Stomach (tissue), 9 donors: ENCODE data around the gene HGS. TPM values are rescaled to one million over a fixed set of nuclear protein-coding genes. Genes with fewer than 3 reads are reported as not detected.

Experiments used
- DNase-seq, 2 donors: peaks; one replicate each; pipeline versions ENCODE4 v3.0.0 to v3.0.0-alpha.2; 2013 to 2019
- H3K27ac ChIP-seq, 5 donors: fragments of 200-600 bp in 4 of 5; sonication (generic) in 4 of 5; one replicate each; pipeline ENCODE4 v1.5.1; 2013 to 2019; ENCODE audit warnings: mild to moderate bottlenecking in 1 of 5, moderate library complexity in 1 of 5
- H3K27me3 ChIP-seq, 3 donors: fragments of 200-600 bp; sonication (generic); one replicate each; pipeline ENCODE4 v1.5.1; 2017 to 2019; ENCODE audit warnings: mixed run types in 1 of 3
- H3K36me3 ChIP-seq, 4 donors: fragments of 200-600 bp; sonication (generic); 1 replicate in 3 of 4; 2 replicates in 1 of 4; pipeline ENCODE4 v1.5.1; 2016 to 2019
- H3K4me1 ChIP-seq, 4 donors: fragments of 200-600 bp; sonication (generic); one replicate each; pipeline ENCODE4 v1.5.1; 2016 to 2019
- H3K4me3 ChIP-seq, 4 donors: fragments of 200-600 bp; sonication (generic) in 3 of 4; one replicate each; pipeline ENCODE4 v1.5.1; 2016 to 2019; ENCODE audit warnings: mild to moderate bottlenecking in 1 of 4
- H3K9me3 ChIP-seq, 4 donors: fragments of 200-600 bp; sonication (generic); one replicate each; pipeline ENCODE4 v1.5.1; 2016 to 2019
- EP300 ChIP-seq: sonication (generic); formaldehyde crosslinking; IDR thresholded peaks from one replicate; pipeline ENCODE4 v1.6.1; 2017; ENCODE audit warnings: antibody characterized with exemption
- POLR2A ChIP-seq, 4 donors: fragments of 450-650 bp; IDR thresholded peaks; one replicate each; pipeline ENCODE4 v1.6.1; 2016; ENCODE audit warnings: antibody characterized with exemption in 4 of 4, control low read depth in 2 of 4, mild to moderate bottlenecking in 1 of 4, moderate library complexity in 1 of 4
- POLR2AphosphoS5 ChIP-seq, 3 donors: sonication (generic); formaldehyde crosslinking; IDR thresholded peaks; one replicate each; pipeline ENCODE4 v1.6.1; 2016; ENCODE audit warnings: antibody characterized with exemption in 3 of 3
- WGBS, 5 donors: extraction: QIAGEN DNeasy Blood & Tissue Kit in 3 of 5; methylation state at CpG; one replicate each; pipeline versions ENCODE4 v1.1.5 to v1.1.7; 2013 to 2018; 5-methylcytosine and 5-hydroxymethylcytosine counted together
- intact Hi-C: fragments of 100-400 bp; cut with DNase I; formaldehyde crosslinking; loops from one replicate; pipeline ENCODE4 v1.15.1; 2023; ENCODE audit warnings: low total_unique reads
- polyA plus RNA-seq, 3 donors: library from polyadenylated mRNA; stranded (reverse); fragments of 200-250 nt; gene quantifications; one replicate each; pipeline ENCODE4 v1.2.3, GENCODE V29; 2013
- total RNA-seq, 5 donors: library from RNA; depleted of rRNA; stranded (reverse); fragments of >200 nt; gene quantifications; one replicate each; pipeline versions ENCODE4 v1.1.0 to v1.2.3, GENCODE V29; 2014 to 2016
- TF ChIP-seq, protein P1 (sequence below), 7 experiments: fragments of 450-650 bp in 4 of 7; fragments of 200-600 bp in 3 of 7; sonication (generic) in 3 of 7; IDR thresholded peaks; one replicate each; pipeline ENCODE4 v1.5.1; 2016 to 2019; ENCODE audit warnings: antibody characterized with exemption in 7 of 7, control low read depth in 2 of 7, mild to moderate bottlenecking in 1 of 7
- donor health status: healthy with polysubstance abuse.
- donor health status: Bipolar disorder and iron deficiency.
- donor health status: healthy.

Gene HGS
- total and polyA plus RNA-seq, 8 donors = 52.0 to 275 (median 129) TPM

DNA sequence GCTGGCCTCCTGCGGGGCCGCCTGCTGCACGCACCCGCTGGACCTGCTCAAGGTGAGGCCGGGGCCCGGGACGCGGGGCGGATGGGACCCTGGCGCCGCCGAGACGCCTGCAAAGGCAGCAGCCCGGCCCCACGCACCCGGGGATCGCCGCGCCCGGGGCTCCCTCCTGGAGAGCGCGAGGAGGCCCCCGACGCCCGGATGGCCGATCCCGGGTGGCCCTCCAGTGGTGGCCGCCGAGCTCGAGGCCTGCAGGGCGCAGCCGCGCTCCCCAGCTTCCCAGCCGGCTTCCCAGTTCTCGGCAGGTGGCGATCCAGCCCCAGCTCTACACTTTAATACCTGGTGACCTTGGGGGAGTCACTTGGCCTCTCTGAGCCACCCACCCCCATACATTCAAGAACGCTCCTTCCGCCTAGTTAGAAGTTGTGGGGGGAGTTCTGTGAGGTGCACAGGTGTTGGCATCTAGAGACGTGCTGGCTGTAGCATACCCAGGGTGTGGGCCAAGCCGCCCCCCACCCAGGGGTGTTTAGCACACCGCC lies 28.7 kb downstream of the HGS start:
- Histone ChIP-seq H3K4me3 (peak overlapping the region; percentile 61 to 94 (median 86)), H3K9me3 (no peaks in the 10 kb centered on the region), H3K36me3 (peaks cover 8 to 34% (median 23%) of the 10 kb centered on the region in 4 donors), H3K4me1 (peaks cover 40 to 54% (median 48%) of the 10 kb centered on the region in 4 donors), H3K27me3 (no peaks in the 10 kb centered on the region), H3K27ac (peak overlapping the region; percentile 77 to 90 (median 85))
- no peak for TF ChIP-seq EP300
- no peak for TF ChIP-seq POLR2AphosphoS5 (IDR thresholded peaks at IDR 0.05)
- TF ChIP-seq, protein P1, sequence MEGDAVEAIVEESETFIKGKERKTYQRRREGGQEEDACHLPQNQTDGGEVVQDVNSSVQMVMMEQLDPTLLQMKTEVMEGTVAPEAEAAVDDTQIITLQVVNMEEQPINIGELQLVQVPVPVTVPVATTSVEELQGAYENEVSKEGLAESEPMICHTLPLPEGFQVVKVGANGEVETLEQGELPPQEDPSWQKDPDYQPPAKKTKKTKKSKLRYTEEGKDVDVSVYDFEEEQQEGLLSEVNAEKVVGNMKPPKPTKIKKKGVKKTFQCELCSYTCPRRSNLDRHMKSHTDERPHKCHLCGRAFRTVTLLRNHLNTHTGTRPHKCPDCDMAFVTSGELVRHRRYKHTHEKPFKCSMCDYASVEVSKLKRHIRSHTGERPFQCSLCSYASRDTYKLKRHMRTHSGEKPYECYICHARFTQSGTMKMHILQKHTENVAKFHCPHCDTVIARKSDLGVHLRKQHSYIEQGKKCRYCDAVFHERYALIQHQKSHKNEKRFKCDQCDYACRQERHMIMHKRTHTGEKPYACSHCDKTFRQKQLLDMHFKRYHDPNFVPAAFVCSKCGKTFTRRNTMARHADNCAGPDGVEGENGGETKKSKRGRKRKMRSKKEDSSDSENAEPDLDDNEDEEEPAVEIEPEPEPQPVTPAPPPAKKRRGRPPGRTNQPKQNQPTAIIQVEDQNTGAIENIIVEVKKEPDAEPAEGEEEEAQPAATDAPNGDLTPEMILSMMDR (IDR thresholded peaks at IDR 0.05) = no peak
- no peak for TF ChIP-seq POLR2A (IDR thresholded peaks at IDR 0.05)
- peak; percentile 37 to 71 for DNase-seq
- intact Hi-C loops = no loop called here
- WGBS, 5 donors = 1 to 7% (median 2%) methylated on average over 6 to 41 of the region's 41 CpGs

DNA sequence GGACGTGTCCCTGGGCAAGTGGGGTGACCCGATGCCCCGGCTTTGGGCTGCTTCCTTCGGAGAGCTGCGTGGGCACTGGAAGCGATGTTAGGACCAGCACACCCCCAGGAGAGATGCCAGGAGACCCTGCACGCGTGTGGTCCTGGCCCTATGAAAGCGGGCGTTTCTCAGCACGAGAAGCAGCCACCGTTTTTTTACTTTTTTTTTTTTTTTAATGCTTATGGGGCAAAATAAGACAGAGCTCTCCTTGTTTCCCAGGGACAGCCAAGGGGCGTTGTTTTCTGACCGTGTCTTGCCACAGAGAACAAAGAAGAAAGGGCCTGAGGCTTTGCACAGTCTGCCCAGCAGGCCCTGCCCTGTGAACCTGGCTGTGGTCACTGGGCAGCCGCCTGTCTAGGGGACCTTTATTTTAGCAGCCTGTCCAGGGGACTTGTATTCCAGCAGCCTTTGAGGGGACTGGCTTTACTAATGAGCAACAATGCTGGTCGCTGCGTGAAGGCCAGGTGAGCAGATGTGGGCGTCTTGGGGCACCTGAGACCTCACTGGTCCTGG lies 29.3 kb downstream of the HGS start:
- Histone ChIP-seq H3K36me3 (peaks cover 6 to 34% (median 24%) of the 10 kb centered on the region in 4 donors), H3K27ac (peak overlapping the region; percentile 77 to 90 (median 85)), H3K4me3 (peak overlapping the region; percentile 61 to 94 (median 86)), H3K4me1 (peaks cover 40 to 54% (median 48%) of the 10 kb centered on the region in 4 donors), H3K9me3 (no peaks in the 10 kb centered on the region), H3K27me3 (no peaks in the 10 kb centered on the region)
- TF ChIP-seq, protein P1 (IDR thresholded peaks at IDR 0.05) = no peak
- TF ChIP-seq POLR2A (IDR thresholded peaks at IDR 0.05) = no peak
- TF ChIP-seq POLR2AphosphoS5 (IDR thresholded peaks at IDR 0.05) = no peak
- TF ChIP-seq EP300 = no peak
- 17 to 30% (median 21%) methylated on average over 13 to 18 of the region's 18 CpGs for WGBS, 5 donors
- intact Hi-C loops = no loop called here
- DNase-seq = peak in 1 of 2 donors; percentile 51

DNA sequence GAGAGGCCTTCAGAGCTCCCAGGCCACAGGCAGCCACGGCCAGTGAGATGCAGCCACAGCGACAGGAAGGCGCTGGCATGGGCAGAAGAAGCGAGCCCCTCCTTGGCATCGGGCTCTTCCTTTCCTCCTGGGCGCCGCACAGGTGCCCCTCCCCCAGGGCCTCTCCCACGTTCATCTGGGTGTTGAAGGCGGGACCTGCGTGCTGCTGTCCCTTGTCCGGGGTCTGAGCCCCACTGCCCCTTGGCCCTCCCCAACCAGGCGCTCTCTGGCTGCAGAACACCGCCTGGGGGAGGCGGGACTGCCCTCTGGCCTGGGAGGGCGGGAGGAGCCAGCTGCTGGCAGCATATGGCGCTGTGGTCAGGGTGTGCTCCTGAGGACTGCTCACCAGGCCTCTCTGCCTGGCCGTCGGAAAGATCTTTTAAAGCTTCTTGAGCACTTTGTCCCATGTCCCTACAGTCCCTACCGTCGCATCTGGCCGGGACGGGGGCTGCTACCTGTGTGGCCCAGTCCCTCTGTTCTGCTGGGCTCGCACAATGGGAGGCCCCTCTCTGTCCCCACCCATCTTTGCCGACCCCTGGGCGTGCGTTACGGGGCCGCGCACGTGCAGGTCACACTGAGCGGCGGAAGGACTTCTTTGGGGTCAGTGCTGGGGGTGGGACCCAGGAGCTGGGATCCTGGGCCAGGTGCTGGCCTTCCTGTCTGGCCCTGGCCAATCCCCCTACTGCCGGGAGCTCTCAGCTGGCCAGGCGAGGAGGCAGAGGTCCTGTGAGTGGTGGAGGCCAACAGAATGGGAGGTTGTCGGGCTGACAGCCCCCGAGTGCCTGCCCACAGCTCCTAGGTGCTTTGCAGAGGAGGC lies 30.0 kb downstream of the HGS start:
- intact Hi-C loops = no loop called here
- 15 to 66% (median 29%) methylated on average over 14 to 36 of the region's 36 CpGs for WGBS, 5 donors
- no peak for TF ChIP-seq EP300
- TF ChIP-seq POLR2AphosphoS5 (IDR thresholded peaks at IDR 0.05) = peak in 1 of 3 donors; percentile 32
- Histone ChIP-seq H3K27me3 (no peaks in the 10 kb centered on the region), H3K9me3 (no peaks in the 10 kb centered on the region), H3K27ac (peak overlapping the region; percentile 77 to 90 (median 85)), H3K4me3 (peak overlapping the region; percentile 61 to 94 (median 86)), H3K4me1 (peaks cover 40 to 54% (median 48%) of the 10 kb centered on the region in 4 donors), H3K36me3 (peaks cover 4 to 34% (median 30%) of the 10 kb centered on the region in 4 donors)
- DNase-seq = peak; percentile 67 to 74

DNA sequence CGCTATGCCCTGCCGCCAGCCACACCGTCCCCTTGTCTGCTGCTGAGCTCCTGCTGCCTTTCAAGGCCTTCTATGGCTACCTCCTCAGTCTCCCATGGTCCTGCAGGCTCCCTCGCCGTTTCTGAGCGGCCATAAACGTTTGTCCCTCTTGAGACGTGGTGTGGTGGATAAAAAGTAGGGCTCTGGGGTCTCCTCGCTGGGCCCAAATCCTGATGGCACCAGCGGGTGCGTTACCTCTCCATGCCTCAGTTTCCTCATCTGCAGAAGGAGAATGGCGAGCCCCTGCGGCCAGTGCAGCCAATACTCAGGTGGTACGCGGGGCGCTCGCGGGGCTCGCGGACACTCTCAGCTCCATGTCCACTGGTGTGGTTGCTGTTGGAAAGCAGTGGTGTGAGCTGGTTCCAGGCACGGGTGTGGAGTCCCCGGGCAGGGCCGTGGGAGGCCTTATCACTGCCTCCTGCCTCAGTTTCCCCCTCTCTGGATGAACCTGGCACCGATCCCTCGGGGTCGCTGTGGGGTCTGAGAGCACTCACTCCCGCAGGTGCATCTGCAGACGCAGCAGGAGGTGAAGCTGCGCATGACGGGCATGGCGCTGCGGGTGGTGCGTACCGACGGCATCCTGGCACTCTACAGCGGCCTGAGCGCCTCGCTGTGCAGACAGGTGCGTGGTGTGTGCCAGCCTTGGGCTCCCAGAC lies 30.7 kb downstream of the HGS start:
- peak overlapping the region; percentile 77 to 90 (median 85) for H3K27ac ChIP-seq
- no peaks in the 10 kb centered on the region for H3K9me3 ChIP-seq
- peaks cover 40 to 54% (median 48%) of the 10 kb centered on the region in 4 donors for H3K4me1 ChIP-seq
- no peak for DNase-seq
- H3K4me3 ChIP-seq = peak overlapping the region in 3 of 4 donors; percentile 61 to 94 (median 91)
- intact Hi-C loops = no loop called here
- no peak for TF ChIP-seq EP300
- TF ChIP-seq POLR2AphosphoS5 (IDR thresholded peaks at IDR 0.05) = no peak
- TF ChIP-seq, protein P1 (IDR thresholded peaks at IDR 0.05) = no peak
- no peak for TF ChIP-seq POLR2A (IDR thresholded peaks at IDR 0.05)
- peaks cover 4 to 42% (median 38%) of the 10 kb centered on the region in 4 donors for H3K36me3 ChIP-seq
- no peaks in the 10 kb centered on the region for H3K27me3 ChIP-seq
- 88 to 93% (median 89%) methylated on average over 26 to 39 of the region's 39 CpGs for WGBS, 5 donors
